HG03159 (cell line): ENCODE data around the gene NT5E.
"Not testable (repeated sequence)": the region's sequence is repeated elsewhere in the genome, so short reads cannot be mapped to it uniquely, and the experiment has no call there.

Source experiments
- ATAC-seq: cut with Tn5 transposase; IDR thresholded peaks from one replicate; pipeline ENCODE4 v1.9.1; 2021; ENCODE audit warnings: mild to moderate bottlenecking, moderate library complexity; ENCODE audit not compliant: unreplicated experiment

NT5E gene

GRCh38 chr6:85449818-85450759 lies at the start of gene NT5E:
TSS of gene NT5E (plus strand) at chr6:85450083. CDS start at chr6:85450140, 57 bp downstream.
- ATAC-seq = peak; percentile 79

GRCh38 chr6:85400331-85400730 lies 49.6 kb upstream of the NT5E start:
- ATAC-seq = no peak

- no peak for ATAC-seq
Measured at GRCh38 chr6:85401186-85402021, 48.5 kb upstream of the NT5E start.

- no peak for ATAC-seq
Measured at GRCh38 chr6:85402071-85402470, 47.8 kb upstream of the NT5E start.

- ATAC-seq = no peak
Measured at GRCh38 chr6:85402922-85403321, 47.0 kb upstream of the NT5E start.

GRCh38 chr6:85403331-85404015 lies 46.4 kb upstream of the NT5E start:
- ATAC-seq = no peak

- not testable (repeated sequence) for ATAC-seq
Measured at GRCh38 chr6:85404016-85404563, 45.8 kb upstream of the NT5E start.

- no peak for ATAC-seq
Measured at GRCh38 chr6:85404564-85405174, 45.2 kb upstream of the NT5E start.

- ATAC-seq = peak; percentile 56
Measured at GRCh38 chr6:85405175-85405852, 44.6 kb upstream of the NT5E start.

GRCh38 chr6:85405853-85406198 lies 44.1 kb upstream of the NT5E start:
- peak; percentile 4 for ATAC-seq

- ATAC-seq = no peak
Measured at GRCh38 chr6:85406641-85407075, 43.2 kb upstream of the NT5E start.

GRCh38 chr6:85408039-85408438 lies 41.8 kb upstream of the NT5E start:
- ATAC-seq = no peak

GRCh38 chr6:85412911-85413430 lies 36.9 kb upstream of the NT5E start:
- no peak for ATAC-seq

- no peak for ATAC-seq
Measured at GRCh38 chr6:85416049-85416448, 33.8 kb upstream of the NT5E start.

GRCh38 chr6:85416766-85417165 lies 33.1 kb upstream of the NT5E start:
- ATAC-seq = no peak

- ATAC-seq = no peak
Measured at GRCh38 chr6:85417336-85417735, 32.5 kb upstream of the NT5E start.

GRCh38 chr6:85418059-85418458 lies 31.8 kb upstream of the NT5E start:
- no peak for ATAC-seq

GRCh38 chr6:85419046-85419759 lies 30.7 kb upstream of the NT5E start:
- peak; percentile 69 for ATAC-seq

- no peak for ATAC-seq
Measured at GRCh38 chr6:85420551-85420950, 29.3 kb upstream of the NT5E start.
